CD4-positive, alpha-beta T cell treated with Interleukin-17A for 4 hours (primary cell): ENCODE results near the gene ATP2B2.

ENCODE experiments used
- DNase-seq: peaks from one replicate; pipeline ENCODE4 v3.0.0-alpha.2; 2020; ENCODE audit warnings: mixed read lengths

The ATP2B2 gene

GRCh38 chr3:10423171-10423882, 82.1 kb downstream of the ATP2B2 start:
- no peak for DNase-seq

- DNase-seq, result no peak
These were observed 83.4 kb downstream of the ATP2B2 start for GRCh38 chr3:10421996-10422395.

- DNase-seq, result no peak
These were observed 84.5 kb downstream of the ATP2B2 start for GRCh38 chr3:10420745-10421475.

GRCh38 chr3:10419637-10420232, 85.7 kb downstream of the ATP2B2 start:
- peak; percentile 71 for DNase-seq

GRCh38 chr3:10417847-10418246, 87.5 kb downstream of the ATP2B2 start:
- peak; percentile 11 for DNase-seq

GRCh38 chr3:10416730-10417300, 88.6 kb downstream of the ATP2B2 start:
- no peak for DNase-seq

GRCh38 chr3:10413041-10413440, 92.3 kb downstream of the ATP2B2 start:
- DNase-seq, result no peak

- DNase-seq, result no peak
These were observed 93.6 kb downstream of the ATP2B2 start for GRCh38 chr3:10411598-10412332.

- no peak for DNase-seq
These were observed 94.9 kb downstream of the ATP2B2 start for GRCh38 chr3:10410383-10411002.

- DNase-seq, result no peak
These were observed 96.7 kb downstream of the ATP2B2 start for GRCh38 chr3:10408680-10409079.

GRCh38 chr3:10407361-10407760, 98.0 kb downstream of the ATP2B2 start:
- DNase-seq, result no peak

GRCh38 chr3:10406414-10406813, 99.0 kb downstream of the ATP2B2 start:
- DNase-seq, result no peak

GRCh38 chr3:10405816-10406215, 99.6 kb downstream of the ATP2B2 start:
- DNase-seq, result no peak

- DNase-seq, result no peak
These were observed 100.5 kb downstream of the ATP2B2 start for GRCh38 chr3:10404876-10405275.

GRCh38 chr3:10404377-10404776, 101.0 kb downstream of the ATP2B2 start:
- DNase-seq, result no peak

- no peak for DNase-seq
These were observed 103.2 kb downstream of the ATP2B2 start for GRCh38 chr3:10401990-10402761.

GRCh38 chr3:10400749-10401495, 104.5 kb downstream of the ATP2B2 start:
- DNase-seq, result no peak

GRCh38 chr3:10400050-10400748, 105.2 kb downstream of the ATP2B2 start:
- no peak for DNase-seq

GRCh38 chr3:10399634-10400033, 105.8 kb downstream of the ATP2B2 start:
- no peak for DNase-seq

- DNase-seq, result no peak
These were observed 107.0 kb downstream of the ATP2B2 start for GRCh38 chr3:10398341-10398740.
